Endometrium (tissue), 2 donors: ENCODE data around the gene NUP210L.
"Not testable (repeated sequence)": the region's sequence is repeated elsewhere in the genome, so short reads cannot be mapped to it uniquely, and the experiment has no call there.

Experiments used
- FAIRE-seq: peaks from 2 replicates; lab custom pipeline; 2012; peaks lifted over from hg19 to GRCh38; lab: Jason Lieb, UNC
- donor health status: control.
- donor health status: control.

NUP210L gene

GRCh38 chr1:154097873-154098272 lies 57.0 kb downstream of the NUP210L start:
- FAIRE-seq, result no peak

- FAIRE-seq, result no peak
These were observed 59.3 kb downstream of the NUP210L start for GRCh38 chr1:154095456-154096060.

- FAIRE-seq, result no peak
These were observed 60.5 kb downstream of the NUP210L start for GRCh38 chr1:154094411-154094810.

- FAIRE-seq, result no peak
These were observed 61.2 kb downstream of the NUP210L start for GRCh38 chr1:154093699-154094098.

- FAIRE-seq, result no peak
These were observed 63.2 kb downstream of the NUP210L start for GRCh38 chr1:154091706-154092105.

GRCh38 chr1:154087574-154087973 lies 67.3 kb downstream of the NUP210L start:
- no peak for FAIRE-seq

- not testable (repeated sequence) for FAIRE-seq
These were observed 71.8 kb downstream of the NUP210L start for GRCh38 chr1:154083057-154083456.

- FAIRE-seq, result no peak
These were observed 73.3 kb downstream of the NUP210L start for GRCh38 chr1:154081386-154082126.

DNA sequence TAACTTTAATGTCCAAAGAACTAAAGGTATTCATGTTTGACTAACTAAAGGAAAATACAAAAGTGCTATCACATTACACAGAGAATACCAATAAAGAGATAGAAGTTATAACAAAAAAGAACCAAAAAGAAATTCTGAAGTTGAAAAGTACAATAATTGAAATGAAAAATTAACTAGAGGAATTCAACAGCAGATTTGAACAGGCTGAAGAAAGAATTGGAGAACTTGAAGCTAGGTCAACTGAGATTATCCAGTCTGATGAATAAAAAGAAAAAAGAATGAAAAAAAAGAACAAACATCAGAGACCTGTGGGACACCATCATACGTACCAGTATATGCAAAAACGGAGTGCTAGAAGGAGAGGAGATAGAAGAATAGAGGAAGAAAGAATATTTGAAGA lies 78.5 kb downstream of the NUP210L start:
- FAIRE-seq, result no peak

DNA sequence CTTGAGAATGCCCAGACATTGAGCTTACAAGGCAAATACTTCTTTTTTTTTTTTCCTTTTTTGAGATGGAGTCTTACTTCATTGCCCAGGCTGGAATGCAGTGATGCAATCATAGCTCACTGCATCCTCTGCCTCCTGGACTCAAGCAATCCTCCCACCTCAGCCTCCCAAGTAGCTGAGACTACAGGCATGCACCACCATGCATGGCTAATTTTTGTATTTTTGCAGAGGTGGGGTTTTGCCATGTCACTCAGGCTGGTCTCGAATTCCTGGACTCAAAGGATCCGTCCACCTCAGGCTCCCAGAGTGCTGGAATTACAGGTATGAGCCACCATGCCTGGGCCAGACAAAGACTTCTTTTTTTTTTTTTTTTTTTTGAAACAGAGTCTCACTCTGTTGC lies 79.1 kb downstream of the NUP210L start:
- FAIRE-seq, result no peak

DNA sequence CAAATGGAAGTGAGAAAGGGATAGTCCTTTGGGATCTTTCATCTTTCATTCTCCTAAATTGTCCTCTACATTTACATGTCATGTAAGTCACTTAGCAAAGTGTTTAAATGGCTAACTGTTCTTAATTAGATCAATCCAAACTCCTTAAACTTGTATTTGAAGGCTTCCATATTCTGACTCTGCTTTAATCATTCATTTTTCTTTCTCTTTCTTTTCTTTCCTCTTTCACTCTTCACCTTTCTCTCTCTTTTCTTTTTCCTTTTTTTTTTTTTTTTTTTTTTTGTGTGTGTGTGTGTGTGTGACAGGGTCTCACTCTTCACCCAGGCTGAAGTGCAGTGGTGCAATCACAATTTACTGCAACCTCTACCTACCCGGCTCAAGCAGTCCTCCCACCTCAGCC lies 92.6 kb downstream of the NUP210L start:
- no peak for FAIRE-seq

- FAIRE-seq, result not testable (repeated sequence)
These were observed 107.4 kb downstream of the NUP210L start for GRCh38 chr1:154047436-154047835.

DNA sequence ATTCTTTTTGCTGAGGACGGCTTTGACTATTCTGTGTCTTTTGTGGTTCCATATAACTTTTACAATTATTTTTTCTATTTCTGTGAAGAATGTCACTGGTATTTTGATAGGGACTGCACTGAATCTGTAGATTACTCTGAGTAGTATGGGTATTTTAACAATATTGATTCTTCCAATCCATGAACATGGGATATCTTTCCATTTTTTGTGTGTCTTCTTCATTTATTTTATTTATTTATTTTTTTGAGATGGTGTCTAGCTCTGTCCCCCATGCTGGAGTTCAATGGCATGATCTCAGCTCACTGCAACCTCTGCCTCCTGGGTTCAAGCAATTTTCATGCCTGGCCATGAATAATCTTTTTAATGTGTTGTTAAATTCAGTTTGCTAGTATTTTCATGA lies 121.2 kb downstream of the NUP210L start:
- not testable (repeated sequence) for FAIRE-seq

DNA sequence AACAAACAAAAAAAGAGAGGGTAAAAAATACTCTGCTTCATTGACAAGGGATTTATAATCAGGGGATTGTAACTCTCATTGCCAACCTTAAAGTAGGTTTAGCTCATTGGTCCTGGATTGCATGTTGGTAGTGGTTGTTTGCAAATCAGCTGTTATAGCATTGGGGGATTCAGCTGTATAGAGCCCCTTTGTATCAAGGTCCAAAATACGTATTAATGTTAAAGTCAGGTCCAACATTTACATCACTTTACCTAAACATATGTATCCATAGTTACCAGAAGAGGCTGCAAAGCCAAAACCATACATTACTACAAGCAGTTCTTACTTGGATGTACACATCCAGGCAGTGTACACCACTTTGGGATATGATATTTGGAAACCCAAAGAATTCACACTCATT lies 134.9 kb downstream of the NUP210L start:
- FAIRE-seq, result no peak

GRCh38 chr1:154019269-154019668 lies 135.6 kb downstream of the NUP210L start:
- no peak for FAIRE-seq

DNA sequence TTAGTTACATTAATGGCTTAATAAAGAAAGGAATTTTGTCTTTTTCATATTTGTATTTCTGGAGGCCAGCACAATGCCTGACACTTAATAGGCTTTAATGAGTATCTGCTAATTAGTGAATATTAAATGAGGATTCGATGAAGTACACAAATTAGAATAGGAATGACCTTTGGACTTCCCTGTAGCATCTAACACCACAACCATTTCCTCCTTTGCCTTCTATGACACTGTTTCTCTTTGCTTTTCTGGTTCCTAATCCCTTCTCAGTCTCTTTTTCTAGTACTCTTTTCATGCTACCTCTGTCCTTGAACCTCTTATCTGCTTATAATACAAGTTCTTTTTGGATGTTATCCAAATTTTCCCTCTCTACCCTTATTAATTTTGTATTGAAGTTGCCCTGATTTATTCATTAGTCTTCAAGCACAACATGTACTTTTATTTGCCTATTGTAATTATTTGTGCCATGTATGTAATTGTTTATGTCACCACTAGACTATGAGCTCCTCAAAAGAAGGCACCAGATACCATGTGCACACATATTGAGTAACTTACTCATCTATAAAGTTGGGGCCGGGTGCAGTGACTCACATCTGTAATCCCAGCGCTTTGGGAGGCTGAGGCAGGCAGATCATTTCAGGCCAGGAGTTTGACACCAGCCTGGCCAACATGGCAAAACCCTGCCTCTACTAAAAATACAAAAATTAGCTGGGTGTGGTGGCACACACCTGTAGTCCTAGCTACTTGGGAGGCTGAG lies 140.5 kb downstream of the NUP210L start:
- FAIRE-seq, result no peak

DNA sequence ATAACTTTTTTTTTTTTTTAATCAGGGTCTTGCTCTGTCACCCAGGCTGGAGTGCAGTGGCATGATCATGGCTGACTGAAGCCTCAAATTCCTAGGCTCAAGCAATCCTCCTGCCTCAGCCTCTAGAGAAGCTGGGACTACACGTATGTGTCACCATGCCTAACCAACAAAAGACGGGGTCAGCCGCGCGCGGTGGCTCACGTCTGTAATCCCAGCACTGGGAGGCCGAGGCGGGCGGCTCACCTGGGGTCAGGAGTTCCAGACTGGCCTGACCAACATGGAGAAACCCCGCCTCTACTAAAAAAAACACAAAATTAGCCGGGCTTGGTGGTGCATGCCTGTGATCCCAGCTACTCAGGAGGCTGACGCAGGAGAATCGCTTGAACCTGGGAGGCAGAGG lies 142.3 kb downstream of the NUP210L start:
- FAIRE-seq, result not testable (repeated sequence)

GRCh38 chr1:154012129-154012528 lies 142.7 kb downstream of the NUP210L start:
- no peak for FAIRE-seq

DNA sequence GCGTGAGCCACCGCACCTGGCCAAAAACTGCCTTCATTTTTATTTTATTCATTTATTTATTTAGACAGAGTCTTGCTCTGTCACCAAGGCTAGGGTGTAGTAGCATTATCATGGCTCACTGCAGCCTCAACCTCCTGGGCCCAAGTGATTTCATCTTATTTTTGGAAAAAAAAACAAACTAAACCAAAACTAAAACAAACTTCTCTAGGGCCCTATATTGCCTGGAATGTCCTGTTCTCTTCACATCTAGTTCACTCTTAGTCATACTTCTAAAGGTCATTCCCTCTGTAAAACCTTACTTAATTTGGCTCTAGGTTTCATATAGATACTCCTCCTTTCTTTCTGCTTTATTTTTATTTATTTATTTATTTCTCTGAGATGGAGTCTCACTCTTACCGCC lies 148.7 kb downstream of the NUP210L start:
- FAIRE-seq, result no peak

DNA sequence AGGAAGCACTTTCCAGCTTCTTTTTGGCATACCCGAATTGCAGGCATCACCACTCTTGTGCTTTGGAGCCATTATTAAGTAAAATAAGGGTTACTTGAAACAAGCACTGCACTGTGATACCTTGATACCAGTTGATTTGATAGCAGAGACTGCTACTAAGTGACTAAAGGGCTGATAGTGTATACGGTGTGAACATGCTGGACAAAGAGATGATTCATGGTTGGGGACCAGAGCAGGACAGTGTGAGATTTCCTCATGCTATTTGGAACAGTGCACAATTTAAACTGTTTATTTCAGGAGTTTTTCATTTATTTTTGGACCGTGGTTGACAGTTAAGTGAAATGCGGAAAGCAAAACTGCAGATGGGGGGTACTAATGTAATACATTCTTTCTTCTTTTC lies 154.5 kb downstream of the NUP210L start:
- FAIRE-seq, result no peak

- not testable (repeated sequence) for FAIRE-seq
These were observed 158.0 kb downstream of the NUP210L start for GRCh38 chr1:153996882-153997281.

- FAIRE-seq, result no peak
These were observed 159.2 kb downstream of the NUP210L start for GRCh38 chr1:153995640-153996039.

GRCh38 chr1:153995202-153995601 lies 159.7 kb downstream of the NUP210L start:
- no peak for FAIRE-seq
